ENCODE data around the gene CCDC169. TPM values are rescaled to one million over a fixed set of nuclear protein-coding genes. Genes with fewer than 3 reads are reported as not detected.
"Not testable (repeated sequence)": the region's sequence is repeated elsewhere in the genome, so short reads cannot be mapped to it uniquely, and the experiment has no call there.

CCDC169 gene
- total and polyA plus RNA-seq, 2 experiments from 2014 or later: 1.9 to 7.7 TPM

- 88% methylated on average over 4 of the region's 4 CpGs for WGBS (ENCODE audit: low lambda C conversion rate, missing lambda C conversion rate)
Observed at GRCh38 chr13:36329361-36329760, 31.7 kb upstream of the CCDC169 start.

GRCh38 chr13:36328821-36329220 lies 31.2 kb upstream of the CCDC169 start:
- H3K27me3 ChIP-seq: no peaks in the 10 kb centered on the region
- H3K9me3 ChIP-seq (ENCODE audit: low read depth): no peaks in the 10 kb centered on the region
- no peak for DNase-seq (ENCODE audit: low spot score)
- no peak overlapping the region for H2AFZ ChIP-seq
- WGBS (ENCODE audit: low lambda C conversion rate, missing lambda C conversion rate): 75% methylated on average over 2 of the region's 2 CpGs
- H3K4me2 ChIP-seq: no peak overlapping the region
- H3K79me2 ChIP-seq: peaks cover 46% of the 10 kb centered on the region
- H3K4me3 ChIP-seq: no peak overlapping the region
- H3K9me2 ChIP-seq (replicated peaks; ENCODE audit: insufficient read depth): no peaks in the 10 kb centered on the region
- no peak overlapping the region for H3K27ac ChIP-seq
- no peaks in the 10 kb centered on the region for H3K36me3 ChIP-seq (replicated peaks; ENCODE audit: insufficient read depth, low read depth)
- TF ChIP-seq EZH2phosphoT487 (IDR thresholded peaks at IDR 0.05; ENCODE audit: low read depth, severe bottlenecking, unreplicated experiment): no peak
- no peak for TF ChIP-seq CTCF (IDR thresholded peaks at IDR 0.05; ENCODE audit: poor library complexity)
- TF ChIP-seq EZH2 (IDR thresholded peaks at IDR 0.05; ENCODE audit: borderline replicate concordance): no peak
- no peaks in the 10 kb centered on the region for H3K4me1 ChIP-seq (ENCODE audit: insufficient read depth)
- peaks cover 43% of the 10 kb centered on the region for H4K20me1 ChIP-seq (ENCODE audit: insufficient read depth, poor library complexity, severe bottlenecking)

More at GRCh38 chr13:36329361-36329760, 31.7 kb upstream of the CCDC169 start:
- Histone ChIP-seq H3K36me3 (replicated peaks; ENCODE audit: insufficient read depth, low read depth) (no peaks in the 10 kb centered on the region), H3K9me2 (replicated peaks; ENCODE audit: insufficient read depth) (no peaks in the 10 kb centered on the region), H4K20me1 (ENCODE audit: insufficient read depth, poor library complexity, severe bottlenecking) (peaks cover 48% of the 10 kb centered on the region), H3K4me1 (ENCODE audit: insufficient read depth) (no peaks in the 10 kb centered on the region), H3K27ac (no peak overlapping the region), H3K79me2 (peaks cover 51% of the 10 kb centered on the region), H3K4me3 (no peak overlapping the region), H2AFZ (no peak overlapping the region), H3K9me3 (ENCODE audit: low read depth) (no peaks in the 10 kb centered on the region), H3K4me2 (no peak overlapping the region), H3K27me3 (no peaks in the 10 kb centered on the region)
- DNase-seq (ENCODE audit: low spot score): no peak
- TF ChIP-seq EZH2phosphoT487 (IDR thresholded peaks at IDR 0.05; ENCODE audit: low read depth, severe bottlenecking, unreplicated experiment) (no peak), CTCF (IDR thresholded peaks at IDR 0.05; ENCODE audit: poor library complexity) (no peak), EZH2 (IDR thresholded peaks at IDR 0.05; ENCODE audit: borderline replicate concordance) (no peak)

GRCh38 chr13:36325912-36326311 lies 28.3 kb upstream of the CCDC169 start:
- H3K36me3 ChIP-seq (replicated peaks; ENCODE audit: insufficient read depth, low read depth): no peaks in the 10 kb centered on the region
- 92% methylated on average over 1 of the region's 1 CpG for WGBS (ENCODE audit: low lambda C conversion rate, missing lambda C conversion rate)

GRCh38 chr13:36324881-36325280 lies 27.3 kb upstream of the CCDC169 start:
- DNase-seq (ENCODE audit: low spot score); H3K4me2 ChIP-seq; H3K4me3 ChIP-seq; H4K20me1 ChIP-seq (ENCODE audit: insufficient read depth, poor library complexity, severe bottlenecking); H3K27ac ChIP-seq; H3K4me1 ChIP-seq (ENCODE audit: insufficient read depth); H3K27me3 ChIP-seq; H3K9me3 ChIP-seq (ENCODE audit: low read depth); H2AFZ ChIP-seq; H3K36me3 ChIP-seq (replicated peaks; ENCODE audit: insufficient read depth, low read depth); H3K9me2 ChIP-seq (replicated peaks; ENCODE audit: insufficient read depth): not testable (repeated sequence)
- 78% methylated on average over 5 of the region's 5 CpGs for WGBS (ENCODE audit: low lambda C conversion rate, missing lambda C conversion rate)
- H3K79me2 ChIP-seq: peaks cover 12% of the 10 kb centered on the region

More at GRCh38 chr13:36325912-36326311, 28.3 kb upstream of the CCDC169 start:
- TF ChIP-seq CTCF (IDR thresholded peaks at IDR 0.05; ENCODE audit: poor library complexity): no peak
- Histone ChIP-seq H2AFZ (no peak overlapping the region), H3K9me3 (ENCODE audit: low read depth) (no peaks in the 10 kb centered on the region), H3K9me2 (replicated peaks; ENCODE audit: insufficient read depth) (no peaks in the 10 kb centered on the region), H3K4me3 (no peak overlapping the region), H3K4me1 (ENCODE audit: insufficient read depth) (no peaks in the 10 kb centered on the region), H3K79me2 (peaks cover 22% of the 10 kb centered on the region), H3K27ac (no peak overlapping the region), H4K20me1 (ENCODE audit: insufficient read depth, poor library complexity, severe bottlenecking) (peaks cover 16% of the 10 kb centered on the region), H3K4me2 (no peak overlapping the region), H3K27me3 (no peaks in the 10 kb centered on the region)
- no peak for DNase-seq (ENCODE audit: low spot score)

Measured in hepatocyte (in vitro differentiated cells).